Loucy (cell line): ENCODE measurements around the gene ASPDH.

Experiments used
- H2AFZ ChIP-seq: fragments of 200-600 bp; sonication (generic); 2 replicates; pipeline ENCODE4 v1.6.0; 2016; ENCODE audit warnings: antibody characterized with exemption, mild to moderate bottlenecking, low read length, moderate library complexity
- H3F3A ChIP-seq: fragments of 200-600 bp; 2 replicates; pipeline ENCODE4 v1.6.0; 2016; ENCODE audit warnings: antibody characterized with exemption, low read depth, mild to moderate bottlenecking
- H3K27me3 ChIP-seq: fragments of 200-600 bp; sonication (generic); 2 replicates; pipeline ENCODE4 v1.6.1; 2014; ENCODE audit warnings: low read length, mild to moderate bottlenecking; ENCODE audit not compliant: insufficient read depth, poor library complexity, severe bottlenecking
- H3K36me3 ChIP-seq: fragments of 200-600 bp; sonication (generic); 2 replicates; pipeline ENCODE4 v1.6.1; 2016; ENCODE audit warnings: low read length; ENCODE audit not compliant: insufficient read depth
- H3K4me1 ChIP-seq: fragments of 200-600 bp; sonication (generic); 2 replicates; pipeline ENCODE4 v1.5.1; 2014; ENCODE audit warnings: low read length, mild to moderate bottlenecking; ENCODE audit not compliant: insufficient read depth, poor library complexity, severe bottlenecking
- H3K4me2 ChIP-seq: fragments of 200-600 bp; sonication (generic); 2 replicates; pipeline ENCODE4 v1.6.0; 2014; ENCODE audit warnings: antibody characterized with exemption, low read length, low read depth, mild to moderate bottlenecking; ENCODE audit not compliant: poor library complexity, severe bottlenecking
- H3K4me3 ChIP-seq: fragments of 200-600 bp; sonication (generic); 2 replicates; pipeline ENCODE4 v1.5.1; 2014; ENCODE audit warnings: low read length, mild to moderate bottlenecking, mixed read lengths; ENCODE audit not compliant: poor library complexity, severe bottlenecking
- H3K79me2 ChIP-seq: fragments of 200-600 bp; sonication (generic); 2 replicates; pipeline ENCODE4 v1.6.1; 2014; ENCODE audit warnings: low read length; ENCODE audit not compliant: insufficient read depth
- H3K9ac ChIP-seq: fragments of 200-600 bp; sonication (generic); 2 replicates; pipeline ENCODE4 v1.6.0; 2014; ENCODE audit warnings: mild to moderate bottlenecking, low read depth, low read length, moderate library complexity; ENCODE audit not compliant: poor library complexity, severe bottlenecking
- H3K9me2 ChIP-seq: fragments of 200-600 bp; sonication (generic); replicated peaks from 2 replicates; pipeline ENCODE4 v1.6.1; 2016; ENCODE audit warnings: low read depth, low read length, mixed read lengths
- H3K9me3 ChIP-seq: fragments of 200-600 bp; sonication (generic); 2 replicates; pipeline ENCODE4 v1.6.1; 2014; ENCODE audit warnings: mild to moderate bottlenecking, antibody characterized with exemption, low read length, low read depth; ENCODE audit not compliant: insufficient read depth
- H4K20me1 ChIP-seq: fragments of 200-600 bp; sonication (generic); 2 replicates; pipeline ENCODE4 v1.6.0; 2014; ENCODE audit warnings: antibody characterized with exemption, low read length, mild to moderate bottlenecking; ENCODE audit not compliant: insufficient read depth, poor library complexity, severe bottlenecking
- CTCF ChIP-seq: fragments of 200-600 bp; sonication (generic); conservative IDR thresholded peaks from 2 replicates; pipeline ENCODE4 v1.5.1; 2014; ENCODE audit warnings: mild to moderate bottlenecking, antibody characterized with exemption, low read length
- EZH2phosphoT487 ChIP-seq: fragments of 200-600 bp; IDR thresholded peaks from 2 replicates; pipeline ENCODE4 v1.6.1; 2018; ENCODE audit warnings: antibody characterized with exemption, mild to moderate bottlenecking, moderate library complexity, borderline replicate concordance

The ASPDH gene

GRCh38 chr19:50501568-50502475 lies 11.9 kb downstream of the ASPDH start:
- no peak overlapping the region for H3K9ac ChIP-seq
- H3K4me3 ChIP-seq, result no peak overlapping the region
- no peak overlapping the region for H2AFZ ChIP-seq
- no peak overlapping the region for H3K4me2 ChIP-seq
- H4K20me1 ChIP-seq, result no peaks in the 10 kb centered on the region
- H3K9me3 ChIP-seq, result no peaks in the 10 kb centered on the region
- peaks cover 4% of the 10 kb centered on the region for H3K27me3 ChIP-seq
- no peaks in the 10 kb centered on the region for H3K4me1 ChIP-seq
- no peaks in the 10 kb centered on the region for H3K79me2 ChIP-seq
- H3K36me3 ChIP-seq, result no peaks in the 10 kb centered on the region
- H3K9me2 ChIP-seq, result no peaks in the 10 kb centered on the region
- TF ChIP-seq CTCF (no peak), EZH2phosphoT487 (no peak)
- no peaks in the 10 kb centered on the region for H3F3A ChIP-seq

GRCh38 chr19:50501186-50501567 lies 12.5 kb downstream of the ASPDH start:
- no peaks in the 10 kb centered on the region for H3K9me3 ChIP-seq
- H4K20me1 ChIP-seq, result no peaks in the 10 kb centered on the region
- TF ChIP-seq CTCF (no peak), EZH2phosphoT487 (no peak)
- H3K4me2 ChIP-seq, result no peak overlapping the region
- H3K4me1 ChIP-seq, result no peaks in the 10 kb centered on the region
- no peaks in the 10 kb centered on the region for H3F3A ChIP-seq
- H3K9me2 ChIP-seq, result no peaks in the 10 kb centered on the region
- no peak overlapping the region for H2AFZ ChIP-seq
- H3K9ac ChIP-seq, result no peak overlapping the region
- no peak overlapping the region for H3K4me3 ChIP-seq
- H3K36me3 ChIP-seq, result no peaks in the 10 kb centered on the region
- peaks cover 4% of the 10 kb centered on the region for H3K27me3 ChIP-seq
- H3K79me2 ChIP-seq, result no peaks in the 10 kb centered on the region

- H3K36me3 ChIP-seq, result no peaks in the 10 kb centered on the region
- H3K4me2 ChIP-seq, result no peak overlapping the region
- H3K9me2 ChIP-seq, result no peaks in the 10 kb centered on the region
- H2AFZ ChIP-seq, result no peak overlapping the region
- peaks cover 4% of the 10 kb centered on the region for H3K27me3 ChIP-seq
- H3K9ac ChIP-seq, result no peak overlapping the region
- H3K4me1 ChIP-seq, result no peaks in the 10 kb centered on the region
- TF ChIP-seq EZH2phosphoT487 (no peak), CTCF (no peak)
- H3K4me3 ChIP-seq, result no peak overlapping the region
- H3K79me2 ChIP-seq, result no peaks in the 10 kb centered on the region
- H3K9me3 ChIP-seq, result no peaks in the 10 kb centered on the region
- H4K20me1 ChIP-seq, result no peaks in the 10 kb centered on the region
- no peaks in the 10 kb centered on the region for H3F3A ChIP-seq
These were observed 13.0 kb downstream of the ASPDH start for GRCh38 chr19:50500753-50501151.
